Suprapubic skin (tissue), 3 donors: ENCODE measurements around the gene MPZ.

Experiments
- EP300 ChIP-seq: sonication (generic); formaldehyde crosslinking; IDR thresholded peaks from one replicate; pipeline ENCODE4 v1.6.1; 2017; ENCODE audit warnings: antibody characterized with exemption
- POLR2A ChIP-seq, 2 donors: fragments of 450-650 bp; IDR thresholded peaks; one replicate each; pipeline ENCODE4 v1.6.1; 2017; ENCODE audit warnings: antibody characterized with exemption in 2 of 2, mild to moderate bottlenecking in 2 of 2, moderate library complexity in 2 of 2
- TF ChIP-seq, protein P1 (sequence below), 2 donors: fragments of 200-600 bp in 1 of 2; fragments of 450-650 bp in 1 of 2; sonication (generic) in 1 of 2; IDR thresholded peaks; one replicate each; pipeline ENCODE4 v1.5.1; 2016 to 2019; ENCODE audit warnings: antibody characterized with exemption in 2 of 2, mild to moderate bottlenecking in 1 of 2, moderate library complexity in 1 of 2

DNA sequence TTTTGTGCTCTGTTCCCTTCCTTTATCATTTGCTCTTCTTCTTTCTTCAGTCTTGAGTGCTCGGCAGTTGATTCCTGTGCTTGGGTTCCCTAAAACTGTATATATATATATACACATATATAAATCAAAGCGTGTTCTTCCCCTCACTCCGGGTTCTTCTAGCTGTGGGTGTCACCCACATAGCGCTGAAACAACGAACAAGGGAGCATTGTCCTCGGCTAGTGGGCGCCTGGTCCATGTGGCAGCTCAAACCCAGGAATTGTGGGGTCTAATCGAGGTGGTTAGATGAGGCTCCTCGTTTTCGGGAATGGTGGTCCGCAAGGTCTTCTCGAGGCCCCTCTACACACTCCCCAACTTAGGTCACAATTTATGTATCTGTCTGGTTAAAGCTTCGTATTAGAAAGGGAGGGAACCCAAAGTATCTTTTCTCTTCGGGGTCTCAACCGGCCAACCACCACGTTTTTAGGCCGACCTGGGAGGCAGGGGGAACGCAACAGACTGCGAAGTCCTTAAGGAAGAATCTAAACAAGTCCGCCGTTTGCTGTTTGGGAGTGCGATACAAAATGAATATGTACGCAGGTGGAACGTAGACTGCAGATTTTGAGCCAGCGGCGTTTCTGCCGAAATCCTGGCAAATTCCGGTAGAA, 3.9 kb upstream of the MPZ start:
- TF ChIP-seq, protein P1, sequence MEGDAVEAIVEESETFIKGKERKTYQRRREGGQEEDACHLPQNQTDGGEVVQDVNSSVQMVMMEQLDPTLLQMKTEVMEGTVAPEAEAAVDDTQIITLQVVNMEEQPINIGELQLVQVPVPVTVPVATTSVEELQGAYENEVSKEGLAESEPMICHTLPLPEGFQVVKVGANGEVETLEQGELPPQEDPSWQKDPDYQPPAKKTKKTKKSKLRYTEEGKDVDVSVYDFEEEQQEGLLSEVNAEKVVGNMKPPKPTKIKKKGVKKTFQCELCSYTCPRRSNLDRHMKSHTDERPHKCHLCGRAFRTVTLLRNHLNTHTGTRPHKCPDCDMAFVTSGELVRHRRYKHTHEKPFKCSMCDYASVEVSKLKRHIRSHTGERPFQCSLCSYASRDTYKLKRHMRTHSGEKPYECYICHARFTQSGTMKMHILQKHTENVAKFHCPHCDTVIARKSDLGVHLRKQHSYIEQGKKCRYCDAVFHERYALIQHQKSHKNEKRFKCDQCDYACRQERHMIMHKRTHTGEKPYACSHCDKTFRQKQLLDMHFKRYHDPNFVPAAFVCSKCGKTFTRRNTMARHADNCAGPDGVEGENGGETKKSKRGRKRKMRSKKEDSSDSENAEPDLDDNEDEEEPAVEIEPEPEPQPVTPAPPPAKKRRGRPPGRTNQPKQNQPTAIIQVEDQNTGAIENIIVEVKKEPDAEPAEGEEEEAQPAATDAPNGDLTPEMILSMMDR (IDR thresholded peaks at IDR 0.05), result no peak
- TF ChIP-seq POLR2A (IDR thresholded peaks at IDR 0.05) (no peak), EP300 (no peak)
